MM.1S (cell line): ENCODE measurements around the gene GRHPR.

Experiments
- EZH2 ChIP-seq: fragments of 300-600 bp; sonication (generic); optimal IDR thresholded peaks from 2 replicates; pipeline ENCODE3; 2017; ENCODE audit warnings: low read depth, mild to moderate bottlenecking, antibody characterized with exemption, low read length, mixed read lengths
- TF ChIP-seq, protein P1 (sequence below): fragments of 300-600 bp; sonication (generic); IDR thresholded peaks from 2 replicates; pipeline ENCODE4 v1.5.1; 2016; ENCODE audit warnings: antibody characterized with exemption, low read length, mixed read lengths

DNA sequence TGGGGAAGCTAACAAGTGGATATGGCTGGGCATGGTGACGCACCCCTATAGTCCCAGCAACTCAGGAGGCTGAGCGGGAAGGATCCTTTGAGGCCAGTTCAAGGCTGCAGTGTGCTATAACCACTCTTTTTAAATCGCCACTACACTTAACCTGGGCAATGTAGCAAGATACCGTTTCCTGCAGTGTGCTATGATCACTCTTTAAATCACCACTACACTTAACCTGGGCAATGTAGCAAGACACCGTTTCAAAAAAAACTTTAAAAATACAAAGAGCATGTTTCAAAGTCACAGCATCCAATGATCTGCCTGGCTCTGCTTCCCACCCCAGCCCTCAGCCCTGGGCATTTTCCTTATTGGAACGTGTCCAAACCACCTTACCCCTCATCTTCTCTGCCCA lies 14.5 kb downstream of the GRHPR start:
- TF ChIP-seq, protein P1, sequence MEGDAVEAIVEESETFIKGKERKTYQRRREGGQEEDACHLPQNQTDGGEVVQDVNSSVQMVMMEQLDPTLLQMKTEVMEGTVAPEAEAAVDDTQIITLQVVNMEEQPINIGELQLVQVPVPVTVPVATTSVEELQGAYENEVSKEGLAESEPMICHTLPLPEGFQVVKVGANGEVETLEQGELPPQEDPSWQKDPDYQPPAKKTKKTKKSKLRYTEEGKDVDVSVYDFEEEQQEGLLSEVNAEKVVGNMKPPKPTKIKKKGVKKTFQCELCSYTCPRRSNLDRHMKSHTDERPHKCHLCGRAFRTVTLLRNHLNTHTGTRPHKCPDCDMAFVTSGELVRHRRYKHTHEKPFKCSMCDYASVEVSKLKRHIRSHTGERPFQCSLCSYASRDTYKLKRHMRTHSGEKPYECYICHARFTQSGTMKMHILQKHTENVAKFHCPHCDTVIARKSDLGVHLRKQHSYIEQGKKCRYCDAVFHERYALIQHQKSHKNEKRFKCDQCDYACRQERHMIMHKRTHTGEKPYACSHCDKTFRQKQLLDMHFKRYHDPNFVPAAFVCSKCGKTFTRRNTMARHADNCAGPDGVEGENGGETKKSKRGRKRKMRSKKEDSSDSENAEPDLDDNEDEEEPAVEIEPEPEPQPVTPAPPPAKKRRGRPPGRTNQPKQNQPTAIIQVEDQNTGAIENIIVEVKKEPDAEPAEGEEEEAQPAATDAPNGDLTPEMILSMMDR: no peak
- TF ChIP-seq EZH2: no peak
